Measurements from ENCODE around the gene BMS1.

- TF ChIP-seq POLR2A (IDR thresholded peaks at IDR 0.05; ENCODE audit: low read depth, low read length) = no peak
- TF ChIP-seq POLR2AphosphoS5 (IDR thresholded peaks at IDR 0.05; ENCODE audit: low read depth, low read length) = no peak
- no peak for TF ChIP-seq TAF1 (IDR thresholded peaks at IDR 0.05; ENCODE audit: borderline replicate concordance, low read depth, low read length)
These were observed 38.9 kb upstream of the BMS1 start for GRCh38 chr10:42743697-42744096.

Measured in GM12892 (cell line).